ENCODE measurements around the gene PSMB5. TPM values are rescaled to one million over a fixed set of nuclear protein-coding genes. Genes with fewer than 3 reads are reported as not detected.
A peak's percentile ranks its signal among the peaks of the same experiment; 100 is the strongest.

Gene PSMB5
- total and polyA plus RNA-seq, 2 of the 13 experiments (the other 11 are each of a cell fraction or from before 2014, with no cell fraction given), result 705 to 871 TPM

DNA sequence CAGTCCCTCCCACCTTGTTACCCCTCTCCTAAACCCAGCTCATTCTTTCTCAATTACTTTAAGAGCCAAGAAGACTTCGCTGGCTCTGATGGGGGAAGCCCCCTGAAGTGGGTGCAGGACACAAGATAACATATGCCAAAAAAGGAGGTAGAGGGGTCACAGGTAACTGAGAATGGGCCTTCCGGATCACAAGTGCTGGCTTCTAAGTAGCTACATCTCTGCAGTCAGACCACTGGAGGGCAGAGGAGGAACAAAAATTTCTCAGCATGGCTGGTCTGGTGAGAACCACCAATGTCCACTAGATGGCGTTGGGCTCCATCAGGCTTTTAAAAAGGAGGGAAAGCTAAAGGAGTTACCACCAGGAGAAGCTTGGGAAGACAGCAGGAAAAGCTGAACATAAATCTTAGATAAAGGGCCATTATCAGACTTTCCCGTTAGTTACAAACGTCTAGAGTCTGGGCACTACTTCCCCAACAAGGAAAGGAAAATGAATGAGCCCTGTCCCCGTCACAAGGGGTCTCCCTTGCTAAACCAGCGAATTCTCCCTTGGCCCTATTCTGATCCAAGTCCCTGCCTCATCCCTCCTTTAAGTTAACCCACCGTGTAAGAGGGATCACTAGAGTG, 34.2 kb upstream of the PSMB5 start (continued):
- TF ChIP-seq, protein P1, sequence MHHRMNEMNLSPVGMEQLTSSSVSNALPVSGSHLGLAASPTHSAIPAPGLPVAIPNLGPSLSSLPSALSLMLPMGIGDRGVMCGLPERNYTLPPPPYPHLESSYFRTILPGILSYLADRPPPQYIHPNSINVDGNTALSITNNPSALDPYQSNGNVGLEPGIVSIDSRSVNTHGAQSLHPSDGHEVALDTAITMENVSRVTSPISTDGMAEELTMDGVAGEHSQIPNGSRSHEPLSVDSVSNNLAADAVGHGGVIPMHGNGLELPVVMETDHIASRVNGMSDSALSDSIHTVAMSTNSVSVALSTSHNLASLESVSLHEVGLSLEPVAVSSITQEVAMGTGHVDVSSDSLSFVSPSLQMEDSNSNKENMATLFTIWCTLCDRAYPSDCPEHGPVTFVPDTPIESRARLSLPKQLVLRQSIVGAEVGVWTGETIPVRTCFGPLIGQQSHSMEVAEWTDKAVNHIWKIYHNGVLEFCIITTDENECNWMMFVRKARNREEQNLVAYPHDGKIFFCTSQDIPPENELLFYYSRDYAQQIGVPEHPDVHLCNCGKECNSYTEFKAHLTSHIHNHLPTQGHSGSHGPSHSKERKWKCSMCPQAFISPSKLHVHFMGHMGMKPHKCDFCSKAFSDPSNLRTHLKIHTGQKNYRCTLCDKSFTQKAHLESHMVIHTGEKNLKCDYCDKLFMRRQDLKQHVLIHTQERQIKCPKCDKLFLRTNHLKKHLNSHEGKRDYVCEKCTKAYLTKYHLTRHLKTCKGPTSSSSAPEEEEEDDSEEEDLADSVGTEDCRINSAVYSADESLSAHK (CRISPR knock-in tag; IDR thresholded peaks at IDR 0.05; ENCODE audit: borderline replicate concordance), result no peak
- TF ChIP-seq SKI (IDR thresholded peaks at IDR 0.05; ENCODE audit: partially characterized antibody), result no peak
- TF ChIP-seq, protein P2, sequence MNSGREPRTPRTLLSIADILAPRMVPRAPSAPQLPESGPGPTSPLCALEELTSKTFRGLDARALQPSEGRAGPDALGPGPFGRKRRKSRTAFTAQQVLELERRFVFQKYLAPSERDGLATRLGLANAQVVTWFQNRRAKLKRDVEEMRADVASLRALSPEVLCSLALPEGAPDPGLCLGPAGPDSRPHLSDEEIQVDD (CRISPR knock-in tag; IDR thresholded peaks at IDR 0.05; ENCODE audit: borderline replicate concordance), result no peak
- TF ChIP-seq, protein P3, sequence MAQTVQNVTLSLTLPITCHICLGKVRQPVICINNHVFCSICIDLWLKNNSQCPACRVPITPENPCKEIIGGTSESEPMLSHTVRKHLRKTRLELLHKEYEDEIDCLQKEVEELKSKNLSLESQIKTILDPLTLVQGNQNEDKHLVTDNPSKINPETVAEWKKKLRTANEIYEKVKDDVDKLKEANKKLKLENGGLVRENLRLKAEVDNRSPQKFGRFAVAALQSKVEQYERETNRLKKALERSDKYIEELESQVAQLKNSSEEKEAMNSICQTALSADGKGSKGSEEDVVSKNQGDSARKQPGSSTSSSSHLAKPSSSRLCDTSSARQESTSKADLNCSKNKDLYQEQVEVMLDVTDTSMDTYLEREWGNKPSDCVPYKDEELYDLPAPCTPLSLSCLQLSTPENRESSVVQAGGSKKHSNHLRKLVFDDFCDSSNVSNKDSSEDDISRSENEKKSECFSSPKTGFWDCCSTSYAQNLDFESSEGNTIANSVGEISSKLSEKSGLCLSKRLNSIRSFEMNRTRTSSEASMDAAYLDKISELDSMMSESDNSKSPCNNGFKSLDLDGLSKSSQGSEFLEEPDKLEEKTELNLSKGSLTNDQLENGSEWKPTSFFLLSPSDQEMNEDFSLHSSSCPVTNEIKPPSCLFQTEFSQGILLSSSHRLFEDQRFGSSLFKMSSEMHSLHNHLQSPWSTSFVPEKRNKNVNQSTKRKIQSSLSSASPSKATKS (CRISPR knock-in tag; IDR thresholded peaks at IDR 0.05), result peak; percentile 68; the same call in 1 of the 2 replicates
- TF ChIP-seq ZNF589 (CRISPR knock-in tag; conservative IDR thresholded peaks at IDR 0.05), result 0 out of 2 replicates have a peak, but pooled peaks have one; percentile 37
- peak; percentile 94 for TF ChIP-seq RAD21 (CRISPR knock-in tag; IDR thresholded peaks at IDR 0.05)
- TF ChIP-seq, protein P4, sequence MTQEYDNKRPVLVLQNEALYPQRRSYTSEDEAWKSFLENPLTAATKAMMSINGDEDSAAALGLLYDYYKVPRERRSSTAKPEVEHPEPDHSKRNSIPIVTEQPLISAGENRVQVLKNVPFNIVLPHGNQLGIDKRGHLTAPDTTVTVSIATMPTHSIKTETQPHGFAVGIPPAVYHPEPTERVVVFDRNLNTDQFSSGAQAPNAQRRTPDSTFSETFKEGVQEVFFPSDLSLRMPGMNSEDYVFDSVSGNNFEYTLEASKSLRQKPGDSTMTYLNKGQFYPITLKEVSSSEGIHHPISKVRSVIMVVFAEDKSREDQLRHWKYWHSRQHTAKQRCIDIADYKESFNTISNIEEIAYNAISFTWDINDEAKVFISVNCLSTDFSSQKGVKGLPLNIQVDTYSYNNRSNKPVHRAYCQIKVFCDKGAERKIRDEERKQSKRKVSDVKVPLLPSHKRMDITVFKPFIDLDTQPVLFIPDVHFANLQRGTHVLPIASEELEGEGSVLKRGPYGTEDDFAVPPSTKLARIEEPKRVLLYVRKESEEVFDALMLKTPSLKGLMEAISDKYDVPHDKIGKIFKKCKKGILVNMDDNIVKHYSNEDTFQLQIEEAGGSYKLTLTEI (CRISPR knock-in tag; conservative IDR thresholded peaks at IDR 0.05), result no peak
- no peak for TF ChIP-seq ARNT (IDR thresholded peaks at IDR 0.05)
- TF ChIP-seq, protein P5, sequence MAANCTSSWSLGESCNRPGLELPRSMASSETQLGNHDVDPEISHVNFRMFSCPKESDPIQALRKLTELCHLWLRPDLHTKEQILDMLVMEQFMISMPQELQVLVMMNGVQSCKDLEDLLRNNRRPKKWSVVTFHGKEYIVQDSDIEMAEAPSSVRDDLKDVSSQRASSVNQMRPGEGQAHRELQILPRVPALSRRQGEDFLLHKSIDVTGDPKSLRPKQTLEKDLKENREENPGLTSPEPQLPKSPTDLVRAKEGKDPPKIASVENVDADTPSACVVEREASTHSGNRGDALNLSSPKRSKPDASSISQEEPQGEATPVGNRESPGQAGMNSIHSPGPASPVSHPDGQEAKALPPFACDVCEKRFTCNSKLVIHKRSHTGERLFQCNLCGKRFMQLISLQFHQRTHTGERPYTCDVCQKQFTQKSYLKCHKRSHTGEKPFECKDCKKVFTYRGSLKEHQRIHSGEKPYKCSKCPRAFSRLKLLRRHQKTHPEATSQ (CRISPR knock-in tag; IDR thresholded peaks at IDR 0.05; ENCODE audit: borderline replicate concordance), result 0 out of 2 replicates have a peak, but pooled peaks have one; percentile 84
- TF ChIP-seq ZNF225 (CRISPR knock-in tag; IDR thresholded peaks at IDR 0.05), result no peak; the same call in 1 of the 2 replicates
- TF ChIP-seq IRX3 (CRISPR knock-in tag; IDR thresholded peaks at IDR 0.05; ENCODE audit: borderline replicate concordance, low read depth), result no peak
- no peak for TF ChIP-seq ZBTB38 (CRISPR knock-in tag; IDR thresholded peaks at IDR 0.05)
- TF ChIP-seq XBP1 (CRISPR knock-in tag; IDR thresholded peaks at IDR 0.05), result no peak
- no peak for TF ChIP-seq ZNF850 (CRISPR knock-in tag; conservative IDR thresholded peaks at IDR 0.05)
- TF ChIP-seq TAF15 (IDR thresholded peaks at IDR 0.05; ENCODE audit: low read depth, low read length, poor library complexity, severe bottlenecking), result no peak
- TF ChIP-seq, protein P6, sequence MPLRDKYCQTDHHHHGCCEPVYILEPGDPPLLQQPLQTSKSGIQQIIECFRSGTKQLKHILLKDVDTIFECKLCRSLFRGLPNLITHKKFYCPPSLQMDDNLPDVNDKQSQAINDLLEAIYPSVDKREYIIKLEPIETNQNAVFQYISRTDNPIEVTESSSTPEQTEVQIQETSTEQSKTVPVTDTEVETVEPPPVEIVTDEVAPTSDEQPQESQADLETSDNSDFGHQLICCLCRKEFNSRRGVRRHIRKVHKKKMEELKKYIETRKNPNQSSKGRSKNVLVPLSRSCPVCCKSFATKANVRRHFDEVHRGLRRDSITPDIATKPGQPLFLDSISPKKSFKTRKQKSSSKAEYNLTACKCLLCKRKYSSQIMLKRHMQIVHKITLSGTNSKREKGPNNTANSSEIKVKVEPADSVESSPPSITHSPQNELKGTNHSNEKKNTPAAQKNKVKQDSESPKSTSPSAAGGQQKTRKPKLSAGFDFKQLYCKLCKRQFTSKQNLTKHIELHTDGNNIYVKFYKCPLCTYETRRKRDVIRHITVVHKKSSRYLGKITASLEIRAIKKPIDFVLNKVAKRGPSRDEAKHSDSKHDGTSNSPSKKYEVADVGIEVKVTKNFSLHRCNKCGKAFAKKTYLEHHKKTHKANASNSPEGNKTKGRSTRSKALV (CRISPR knock-in tag; IDR thresholded peaks at IDR 0.05), result peak; percentile 89
- TF ChIP-seq, protein P7, sequence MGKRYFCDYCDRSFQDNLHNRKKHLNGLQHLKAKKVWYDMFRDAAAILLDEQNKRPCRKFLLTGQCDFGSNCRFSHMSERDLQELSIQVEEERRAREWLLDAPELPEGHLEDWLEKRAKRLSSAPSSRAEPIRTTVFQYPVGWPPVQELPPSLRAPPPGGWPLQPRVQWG (CRISPR knock-in tag; IDR thresholded peaks at IDR 0.05; ENCODE audit: borderline replicate concordance, low read depth), result no peak
- no peak for TF ChIP-seq ZBTB1 (CRISPR knock-in tag; IDR thresholded peaks at IDR 0.05; ENCODE audit: borderline replicate concordance)
